Tibial nerve (tissue), 4 donors: Measurements from ENCODE around the gene MMD. TPM values are rescaled to one million over a fixed set of nuclear protein-coding genes. Genes with fewer than 3 reads are reported as not detected.

Experiments
- DNase-seq, 2 donors: peaks; one replicate each; pipeline ENCODE4 v3.0.0-alpha.2; 2019; ENCODE audit warnings: low spot score in 2 of 2
- H3K27ac ChIP-seq, 4 donors: fragments of 200-600 bp; sonication (generic) in 3 of 4; one replicate each; pipeline ENCODE4 v1.5.1; 2017 to 2019; ENCODE audit warnings: mild to moderate bottlenecking in 1 of 4
- H3K27me3 ChIP-seq, 2 donors: fragments of 200-600 bp; sonication (generic) in 1 of 2; one replicate each; pipeline versions ENCODE4 v1.5.1 to v1.6.0; 2017 to 2019
- H3K36me3 ChIP-seq, 3 donors: fragments of 200-600 bp; sonication (generic); one replicate each; pipeline ENCODE4 v1.5.1; 2018 to 2019
- H3K4me1 ChIP-seq, 4 donors: fragments of 200-600 bp; sonication (generic) in 3 of 4; one replicate each; pipeline ENCODE4 v1.5.1; 2017 to 2019
- H3K4me3 ChIP-seq, 4 donors: fragments of 200-600 bp; sonication (generic) in 3 of 4; one replicate each; pipeline ENCODE4 v1.5.1; 2017 to 2019; ENCODE audit warnings: mild to moderate bottlenecking in 1 of 4, moderate library complexity in 1 of 4
- H3K9me3 ChIP-seq, 4 donors: fragments of 200-600 bp; sonication (generic) in 3 of 4; one replicate each; pipeline ENCODE4 v1.5.1; 2017 to 2019
- CTCF ChIP-seq, 5 experiments: fragments of 200-600 bp in 3 of 5; fragments of 450-650 bp in 2 of 5; sonication (generic) in 3 of 5; IDR thresholded peaks; one replicate each; pipeline ENCODE4 v1.5.1; 2016 to 2019; ENCODE audit warnings: antibody characterized with exemption in 5 of 5, mild to moderate bottlenecking in 3 of 5, moderate library complexity in 2 of 5
- EP300 ChIP-seq, 2 donors: sonication (generic); formaldehyde crosslinking; IDR thresholded peaks; one replicate each; pipeline ENCODE4 v1.6.1; 2017; ENCODE audit warnings: antibody characterized with exemption in 2 of 2, mild to moderate bottlenecking in 1 of 2
- POLR2A ChIP-seq, 2 donors: fragments of 450-650 bp; IDR thresholded peaks; one replicate each; pipeline ENCODE4 v1.6.1; 2017; ENCODE audit warnings: antibody characterized with exemption in 2 of 2, mild to moderate bottlenecking in 2 of 2, moderate library complexity in 2 of 2
- WGBS, 2 donors: methylation state at CpG; one replicate each; pipeline ENCODE4 v1.1.5; 2018; 5-methylcytosine and 5-hydroxymethylcytosine counted together
- total RNA-seq, 4 donors: library from RNA; depleted of rRNA; stranded (reverse); fragments of >200 nt; gene quantifications; one replicate each; pipeline ENCODE4 v1.1.0, GENCODE V29; 2016

MMD gene
- total RNA-seq, 4 donors from 2014 or later: 16.1 to 60.9 (median 37.7) TPM

GRCh38 chr17:55418369-55419268 lies 3.0 kb downstream of the MMD start:
- no peaks in the 10 kb centered on the region for H3K36me3 ChIP-seq
- WGBS, 2 donors: 95 to 98% methylated on average over 3 of the region's 3 CpGs
- TF ChIP-seq CTCF (IDR thresholded peaks at IDR 0.05) (no peak), POLR2A (IDR thresholded peaks at IDR 0.05) (no peak), EP300 (IDR thresholded peaks at IDR 0.05) (no peak)
- no peak overlapping the region for H3K27ac ChIP-seq
- H3K4me1 ChIP-seq: peaks cover 0 to 22% (median 10%) of the 10 kb centered on the region in 4 donors
- H3K4me3 ChIP-seq: no peak overlapping the region
- DNase-seq: no peak
- H3K9me3 ChIP-seq: no peaks in the 10 kb centered on the region
- H3K27me3 ChIP-seq: no peaks in the 10 kb centered on the region

GRCh38 chr17:55417411-55418268 lies 4.0 kb downstream of the MMD start:
- no peak for DNase-seq
- 97 to 100% methylated on average over 4 of the region's 4 CpGs for WGBS, 2 donors
- no peak for TF ChIP-seq POLR2A (IDR thresholded peaks at IDR 0.05)
- TF ChIP-seq EP300 (IDR thresholded peaks at IDR 0.05): no peak
- no peak for TF ChIP-seq CTCF (IDR thresholded peaks at IDR 0.05)
- H3K36me3 ChIP-seq: no peaks in the 10 kb centered on the region
- H3K4me1 ChIP-seq: peaks cover 0 to 22% (median 10%) of the 10 kb centered on the region in 4 donors
- H3K4me3 ChIP-seq: no peak overlapping the region
- no peaks in the 10 kb centered on the region for H3K9me3 ChIP-seq
- no peak overlapping the region for H3K27ac ChIP-seq
- no peaks in the 10 kb centered on the region for H3K27me3 ChIP-seq

- WGBS, 2 donors: 80 to 84% methylated on average over 4 of the region's 4 CpGs
- Histone ChIP-seq H3K4me3 (no peak overlapping the region), H3K4me1 (peaks cover 0 to 16% (median 7%) of the 10 kb centered on the region in 4 donors), H3K36me3 (peaks cover 0 to 9% (median 0%) of the 10 kb centered on the region in 3 donors), H3K27me3 (no peaks in the 10 kb centered on the region), H3K9me3 (no peaks in the 10 kb centered on the region), H3K27ac (no peak overlapping the region)
- TF ChIP-seq POLR2A (IDR thresholded peaks at IDR 0.05): no peak
- TF ChIP-seq CTCF (IDR thresholded peaks at IDR 0.05): no peak
- no peak for TF ChIP-seq EP300 (IDR thresholded peaks at IDR 0.05)
- DNase-seq: no peak
Measured at GRCh38 chr17:55416470-55417052, 5.1 kb downstream of the MMD start.

- Histone ChIP-seq H3K27ac (no peak overlapping the region), H3K9me3 (no peaks in the 10 kb centered on the region), H3K27me3 (no peaks in the 10 kb centered on the region), H3K4me3 (no peak overlapping the region), H3K4me1 (peaks cover 0 to 15% (median 6%) of the 10 kb centered on the region in 4 donors), H3K36me3 (peaks cover 0 to 14% (median 0%) of the 10 kb centered on the region in 3 donors)
- DNase-seq: no peak
- TF ChIP-seq EP300 (IDR thresholded peaks at IDR 0.05) (no peak), POLR2A (IDR thresholded peaks at IDR 0.05) (no peak), CTCF (IDR thresholded peaks at IDR 0.05) (no peak)
Measured at GRCh38 chr17:55416000-55416399, 5.6 kb downstream of the MMD start.
